GM21390 (cell line): ENCODE results near the gene RERE.

Experiments used
- ATAC-seq: cut with Tn5 transposase; IDR thresholded peaks from one replicate; pipeline ENCODE4 v1.9.1; 2021; ENCODE audit not compliant: unreplicated experiment

RERE gene

GRCh38 chr1:8431784-8432183 is 385.7 kb downstream of the RERE start:
- no peak for ATAC-seq

GRCh38 chr1:8431019-8431418 is 386.4 kb downstream of the RERE start:
- no peak for ATAC-seq

- no peak for ATAC-seq
Measured at GRCh38 chr1:8430476-8430875, 387.0 kb downstream of the RERE start.

GRCh38 chr1:8429549-8430110 is 387.8 kb downstream of the RERE start:
- ATAC-seq: no peak

DNA sequence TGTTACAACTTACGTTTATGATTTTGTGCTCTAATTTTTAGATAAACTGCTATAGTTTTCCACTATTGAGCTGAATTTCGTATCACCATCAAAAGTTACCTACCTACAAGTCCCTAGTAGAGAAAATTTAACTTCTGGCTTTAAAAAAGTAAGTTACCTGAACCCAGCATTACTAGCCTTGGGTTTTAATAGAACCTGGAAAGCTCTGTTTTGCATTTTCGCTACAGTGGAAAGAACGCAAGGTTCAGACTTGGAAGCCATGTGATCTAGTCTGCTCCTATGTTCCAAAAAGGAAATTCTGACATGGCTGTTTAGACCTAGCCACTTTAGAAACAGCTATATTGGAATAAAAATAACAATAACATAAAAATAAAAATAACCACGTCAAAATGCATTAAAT is 389.0 kb downstream of the RERE start:
- ATAC-seq: no peak

DNA sequence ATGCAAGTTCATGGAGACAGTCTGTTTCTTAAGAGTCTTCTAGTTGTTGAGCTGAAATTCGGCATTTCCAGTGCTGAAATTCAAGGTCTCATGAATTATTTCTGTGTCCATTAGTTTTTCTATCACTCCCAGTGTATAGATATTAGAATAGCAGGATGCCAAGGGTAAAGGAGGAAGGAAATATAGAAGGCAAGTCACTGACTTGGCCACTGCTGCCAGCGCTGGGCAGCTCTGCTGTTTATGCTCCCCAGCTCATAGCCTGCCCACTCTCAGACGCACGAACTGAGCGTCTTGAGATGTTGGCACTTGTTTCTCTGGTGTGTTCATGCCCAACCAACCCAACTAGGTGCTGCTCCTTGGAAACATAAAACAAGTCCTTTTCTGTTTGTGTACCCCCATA is 389.5 kb downstream of the RERE start:
- ATAC-seq: no peak

GRCh38 chr1:8427493-8427892 is 389.9 kb downstream of the RERE start:
- ATAC-seq: peak; percentile 57

- no peak for ATAC-seq
Measured at GRCh38 chr1:8426996-8427395, 390.4 kb downstream of the RERE start.

GRCh38 chr1:8425781-8426161 is 391.7 kb downstream of the RERE start:
- ATAC-seq: no peak

DNA sequence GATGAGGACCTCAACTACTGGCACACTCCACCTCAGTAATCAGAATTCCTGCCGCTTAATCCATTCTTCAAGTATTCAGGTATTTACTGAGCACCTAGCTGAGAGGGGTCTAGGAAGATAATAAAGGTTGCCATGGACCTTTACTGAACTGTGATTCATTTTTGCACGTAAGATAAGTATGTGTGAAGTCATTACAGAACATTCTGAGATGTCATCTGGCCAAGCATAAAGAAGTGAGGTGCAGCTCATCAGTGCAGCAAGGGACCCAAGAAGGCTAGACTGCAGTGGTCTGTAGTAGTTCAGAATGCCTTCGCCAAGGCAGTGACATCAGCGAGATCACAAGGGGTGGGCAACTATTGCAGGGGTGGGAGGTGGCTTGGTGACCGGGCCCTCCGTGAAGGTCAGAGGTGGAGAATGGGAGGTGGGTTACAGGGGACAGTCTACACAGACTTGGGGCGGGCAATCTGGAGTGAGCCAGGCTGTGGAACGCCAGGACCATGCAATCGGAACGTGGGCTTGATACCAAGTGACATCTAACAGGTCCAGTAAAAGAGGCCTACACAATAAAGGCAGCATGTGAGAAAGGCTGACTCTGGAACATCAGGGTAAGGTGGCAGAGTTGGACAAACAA is 392.2 kb downstream of the RERE start:
- no peak for ATAC-seq

DNA sequence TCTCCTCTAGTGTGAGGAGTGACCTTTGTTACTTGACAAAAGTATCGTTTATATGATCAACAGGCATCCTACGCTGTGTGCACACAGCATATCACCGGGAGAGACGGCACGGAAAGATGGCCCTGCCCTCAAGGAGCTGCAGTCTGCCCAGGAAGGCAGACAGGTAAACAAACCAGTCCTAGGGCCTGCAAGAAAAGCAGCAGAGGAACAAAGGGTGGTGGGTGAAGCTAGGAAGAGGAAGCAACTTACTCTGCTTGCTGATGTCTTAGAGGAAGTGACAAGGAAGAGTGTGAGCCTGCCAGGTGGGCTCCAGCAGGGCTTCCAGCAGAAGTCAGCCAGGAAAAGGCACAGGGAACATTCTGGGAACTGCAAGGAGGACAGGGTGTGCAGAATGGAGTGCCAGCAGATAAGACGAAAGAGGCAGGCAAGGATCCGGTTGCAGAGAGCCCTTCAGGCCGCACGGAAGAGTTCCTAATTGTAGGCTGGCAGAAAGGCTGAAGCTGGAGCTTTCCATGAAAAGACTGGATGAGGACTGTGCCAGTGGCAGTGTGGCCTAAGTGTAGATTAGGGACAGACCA is 392.8 kb downstream of the RERE start:
- peak; percentile 15 for ATAC-seq

GRCh38 chr1:8423692-8424538 is 393.5 kb downstream of the RERE start:
- ATAC-seq: peak; percentile 24

DNA sequence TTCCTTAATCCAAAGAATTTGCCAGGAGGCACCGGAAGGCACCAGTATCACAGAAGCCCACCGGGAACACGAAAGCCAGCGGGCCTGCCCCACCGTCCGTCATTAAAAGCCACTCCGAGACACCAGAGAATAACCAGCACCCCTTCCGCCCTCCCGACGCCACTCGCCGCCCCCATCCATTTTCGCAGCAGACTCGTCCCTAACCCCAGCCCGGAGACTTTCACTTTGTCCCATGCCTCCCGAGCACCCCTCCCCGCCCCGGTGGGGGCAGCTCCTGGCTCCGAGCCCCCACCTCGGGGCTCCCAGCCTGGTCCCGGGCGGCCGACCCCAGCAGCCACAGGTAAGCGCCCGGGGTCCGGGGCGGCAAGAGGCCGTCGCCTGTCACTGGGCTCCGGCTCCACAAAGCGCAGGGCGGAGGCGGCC is 394.2 kb downstream of the RERE start:
- no peak for ATAC-seq

DNA sequence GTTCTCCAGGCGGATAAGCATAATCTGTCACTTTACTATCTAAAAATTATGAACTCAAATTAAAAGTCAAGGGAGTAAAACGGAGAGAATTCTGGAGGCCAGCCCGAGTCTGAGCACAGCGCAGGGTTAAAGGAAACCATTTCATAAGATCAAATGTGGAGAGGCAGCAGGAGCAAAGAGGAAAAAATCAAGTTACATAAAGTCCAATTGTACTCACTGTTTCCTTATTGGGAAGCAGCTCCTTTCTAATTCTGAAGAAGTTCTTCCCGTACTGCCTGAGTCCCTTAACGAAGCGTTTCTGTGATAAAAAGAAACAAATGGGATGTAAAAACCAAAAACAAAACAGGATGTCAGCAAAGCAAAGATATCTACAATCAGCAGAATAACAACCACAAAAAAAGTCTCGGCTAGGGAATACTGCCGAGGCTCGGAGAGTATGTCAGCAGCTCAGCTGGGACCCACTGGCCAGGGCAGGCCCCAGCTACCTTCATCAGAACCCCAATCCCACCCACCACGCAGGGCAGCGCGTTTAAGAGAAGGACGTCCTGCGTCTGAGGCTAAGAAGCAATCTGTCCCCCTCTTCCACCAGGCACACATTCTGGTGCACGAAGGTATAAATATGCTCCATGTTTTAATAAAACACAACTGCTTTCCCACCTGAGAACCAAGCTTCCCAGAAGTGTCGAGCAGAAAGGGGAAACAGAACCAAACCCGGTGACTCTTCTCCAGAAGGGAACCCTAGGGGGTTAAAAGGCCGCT is 394.8 kb downstream of the RERE start:
- no peak for ATAC-seq

DNA sequence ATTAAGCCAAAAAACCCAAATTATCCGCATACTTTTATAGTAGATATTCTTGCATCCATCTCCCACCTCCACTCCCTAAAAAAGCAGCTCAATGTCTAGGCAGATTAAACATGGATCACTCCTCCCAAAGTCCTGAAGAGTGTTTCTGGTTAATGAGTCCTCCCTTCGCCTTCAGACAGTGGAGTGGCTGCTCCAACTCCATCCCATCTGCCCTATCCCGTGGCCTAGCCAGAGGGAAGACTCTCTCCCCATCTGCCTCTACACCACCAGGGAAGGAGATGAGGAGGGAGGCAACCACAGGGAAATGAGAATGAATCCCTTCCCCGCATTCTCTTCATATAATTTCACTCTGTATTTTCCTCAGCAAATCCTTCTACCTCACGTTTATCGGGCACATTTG is 395.7 kb downstream of the RERE start:
- no peak for ATAC-seq

DNA sequence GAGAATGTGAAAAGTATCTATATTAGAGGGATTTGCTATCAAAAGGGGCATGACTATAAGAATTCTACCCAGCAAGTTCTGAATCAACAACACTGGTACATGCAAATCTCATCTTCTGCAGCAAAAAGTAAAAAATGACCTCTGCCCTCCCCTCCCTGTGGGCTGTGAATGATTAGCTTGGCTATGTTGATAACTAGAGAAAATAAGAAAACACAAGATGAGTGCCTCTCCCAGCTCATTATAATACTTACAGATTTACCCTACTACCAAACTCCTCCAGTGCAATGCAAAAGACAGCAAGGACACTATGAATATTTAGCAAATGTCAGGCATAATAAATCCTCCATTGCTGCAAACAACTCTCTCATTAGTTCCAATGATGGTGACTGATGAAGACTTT is 397.1 kb downstream of the RERE start:
- no peak for ATAC-seq

- no peak for ATAC-seq
Measured at GRCh38 chr1:8419861-8420260, 397.6 kb downstream of the RERE start.

DNA sequence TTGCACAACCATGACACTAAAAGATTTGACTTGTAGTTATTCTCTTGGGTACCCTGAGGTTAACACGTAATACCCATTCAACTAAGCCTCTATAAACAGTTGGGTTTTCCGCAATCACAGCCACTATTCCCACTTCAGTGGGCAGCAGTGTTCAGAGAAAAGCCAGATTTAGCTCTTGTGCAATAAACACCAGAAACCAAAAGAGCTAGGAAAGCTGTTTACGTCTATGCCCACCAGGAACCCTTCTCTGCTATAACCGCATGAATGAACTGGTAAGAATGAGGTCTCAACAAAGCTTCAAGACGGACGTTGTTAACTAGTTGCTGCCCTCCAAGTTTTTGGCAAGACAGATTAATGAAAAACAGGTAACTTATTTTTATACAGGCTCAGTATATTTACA is 398.3 kb downstream of the RERE start:
- no peak for ATAC-seq

DNA sequence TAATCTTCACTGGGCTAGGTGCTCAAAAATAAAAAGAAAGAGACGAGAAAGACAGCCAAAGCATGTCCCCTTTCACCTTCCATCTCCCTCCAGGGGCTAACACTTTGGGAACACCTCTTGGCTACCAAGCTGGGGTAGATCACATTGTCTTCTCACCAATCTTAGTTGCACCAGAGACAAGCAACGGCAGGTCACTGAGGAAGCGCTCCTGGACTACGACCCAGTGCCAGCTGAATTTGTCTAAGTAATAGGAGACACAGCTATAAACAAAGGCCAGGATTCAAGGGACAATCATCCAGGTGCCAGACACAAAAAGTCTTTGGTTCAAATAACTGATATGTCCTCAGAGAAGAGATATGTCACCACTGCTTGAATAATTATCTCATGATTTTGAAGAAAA is 399.1 kb downstream of the RERE start:
- no peak for ATAC-seq

DNA sequence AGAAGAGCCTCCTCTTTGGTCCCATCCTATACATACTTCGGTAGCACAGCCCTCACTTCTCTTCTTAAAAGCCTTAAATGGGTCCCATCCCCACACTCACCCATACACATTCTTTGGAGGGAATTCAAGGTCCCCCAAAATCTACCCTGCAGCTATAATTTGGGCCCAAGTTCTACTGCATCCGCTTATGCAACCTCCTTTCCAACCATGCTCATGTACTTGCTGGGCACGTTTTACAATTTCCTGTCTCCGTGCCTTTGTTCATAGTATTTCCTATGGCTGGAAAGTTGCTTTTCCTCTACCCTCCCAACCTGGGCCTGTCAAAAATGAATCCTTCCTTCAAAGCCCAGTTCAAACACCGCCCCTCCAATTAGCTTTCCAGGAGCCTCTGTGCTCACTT is 399.8 kb downstream of the RERE start:
- no peak for ATAC-seq

- no peak for ATAC-seq
Measured at GRCh38 chr1:8416881-8417280, 400.6 kb downstream of the RERE start.
